Esophagus muscularis mucosa (tissue), 4 donors: ENCODE data around the gene AAK1. TPM values are rescaled to one million over a fixed set of nuclear protein-coding genes. Genes with fewer than 3 reads are reported as not detected.

ENCODE experiments used
- DNase-seq: peaks from one replicate; pipeline ENCODE4 v3.0.0-alpha.2; 2017; ENCODE audit errors: extremely low spot score
- H3K27ac ChIP-seq, 4 donors: fragments of 200-600 bp; sonication (generic); replicated peaks in 1 of 4; 1 replicate in 3 of 4; 2 replicates in 1 of 4; pipeline ENCODE4 v1.5.1; 2016 to 2019; ENCODE audit warnings: mild to moderate bottlenecking in 1 of 4
- H3K27me3 ChIP-seq, 4 donors: fragments of 200-600 bp; sonication (generic); one replicate each; pipeline versions ENCODE4 v1.5.1 to v1.6.0; 2016 to 2019
- H3K36me3 ChIP-seq, 4 donors: fragments of 200-600 bp; sonication (generic); one replicate each; pipeline ENCODE4 v1.5.1; 2016 to 2019
- H3K4me1 ChIP-seq, 4 donors: fragments of 200-600 bp; sonication (generic); one replicate each; pipeline ENCODE4 v1.5.1; 2016 to 2019
- H3K4me3 ChIP-seq, 4 donors: fragments of 200-600 bp; sonication (generic); 1 replicate in 2 of 4; 2 replicates in 2 of 4; pipeline ENCODE4 v1.5.1; 2016 to 2019; ENCODE audit warnings: mild to moderate bottlenecking in 4 of 4, moderate library complexity in 1 of 4
- H3K9me3 ChIP-seq, 4 donors: fragments of 200-600 bp; sonication (generic); 1 replicate in 3 of 4; 2 replicates in 1 of 4; pipeline ENCODE4 v1.5.1; 2016 to 2019
- CTCF ChIP-seq, 3 experiments: fragments of 200-600 bp in 2 of 3; fragments of 450-650 bp in 1 of 3; sonication (generic) in 2 of 3; IDR thresholded peaks; one replicate each; pipeline ENCODE4 v1.5.1; 2017 to 2019; ENCODE audit warnings: antibody characterized with exemption in 3 of 3, mild to moderate bottlenecking in 2 of 3, moderate library complexity in 1 of 3
- EP300 ChIP-seq: sonication (generic); formaldehyde crosslinking; IDR thresholded peaks from one replicate; pipeline ENCODE4 v1.6.1; 2017; ENCODE audit warnings: antibody characterized with exemption
- POLR2A ChIP-seq: fragments of 450-650 bp; IDR thresholded peaks from one replicate; pipeline ENCODE4 v1.6.1; 2017; ENCODE audit warnings: antibody characterized with exemption, moderate library complexity, mild to moderate bottlenecking, low read depth
- POLR2AphosphoS5 ChIP-seq, 2 donors: sonication (generic); formaldehyde crosslinking; IDR thresholded peaks; one replicate each; pipeline ENCODE4 v1.6.1; 2017; ENCODE audit warnings: antibody characterized with exemption in 2 of 2
- WGBS: methylation state at CpG from one replicate; pipeline ENCODE4 v1.1.5; 2018; 5-methylcytosine and 5-hydroxymethylcytosine counted together
- intact Hi-C: fragments of 100-400 bp; cut with DNase I; formaldehyde crosslinking; loops from one replicate; pipeline ENCODE4 v1.15.1; 2023
- total RNA-seq, 4 donors: library from RNA; depleted of rRNA; stranded (reverse); fragments of >200 nt; gene quantifications; one replicate each; pipeline versions ENCODE4 v1.1.0 to v1.2.1, GENCODE V29; 2016

AAK1 gene
- total RNA-seq, 4 donors from 2014 or later: 27.8 to 53.2 (median 41.9) TPM

- Histone ChIP-seq H3K27me3 (no peaks in the 10 kb centered on the region), H3K9me3 (no peaks in the 10 kb centered on the region), H3K4me3 (no peak overlapping the region), H3K36me3 (peaks cover 0 to 37% (median 25%) of the 10 kb centered on the region in 4 donors), H3K27ac (no peak overlapping the region), H3K4me1 (peaks cover 0 to 6% (median 0%) of the 10 kb centered on the region in 4 donors)
- no peak for TF ChIP-seq POLR2A
- TF ChIP-seq CTCF (IDR thresholded peaks at IDR 0.05): no peak
- WGBS: 78% methylated on average over 3 of the region's 3 CpGs
- DNase-seq: no peak
- intact Hi-C loops: no loop called here
These were observed 148.5 kb downstream of the AAK1 start for GRCh38 chr2:69495008-69495407.

GRCh38 chr2:69494126-69494525 lies 149.4 kb downstream of the AAK1 start:
- WGBS: 78% methylated on average over 3 of the region's 3 CpGs

GRCh38 chr2:69493268-69493667 lies 150.3 kb downstream of the AAK1 start:
- Histone ChIP-seq H3K36me3 (peaks cover 0 to 41% (median 15%) of the 10 kb centered on the region in 4 donors), H3K4me1 (peaks cover 0 to 5% (median 0%) of the 10 kb centered on the region in 4 donors), H3K9me3 (no peaks in the 10 kb centered on the region), H3K27me3 (no peaks in the 10 kb centered on the region), H3K27ac (no peak overlapping the region), H3K4me3 (no peak overlapping the region)
- TF ChIP-seq CTCF (IDR thresholded peaks at IDR 0.05) (no peak), EP300 (no peak), POLR2A (no peak), POLR2AphosphoS5 (IDR thresholded peaks at IDR 0.05) (no peak)
- no peak for DNase-seq
- 73% methylated on average over 6 of the region's 6 CpGs for WGBS
- intact Hi-C loops: no loop called here

More at GRCh38 chr2:69494126-69494525, 149.4 kb downstream of the AAK1 start:
- peaks cover 0 to 45% (median 23%) of the 10 kb centered on the region in 4 donors for H3K36me3 ChIP-seq
- no peaks in the 10 kb centered on the region for H3K27me3 ChIP-seq
- H3K27ac ChIP-seq: no peak overlapping the region
- TF ChIP-seq EP300: no peak
- no peak for TF ChIP-seq POLR2AphosphoS5 (IDR thresholded peaks at IDR 0.05)
- TF ChIP-seq POLR2A: no peak
- no peak for TF ChIP-seq CTCF (IDR thresholded peaks at IDR 0.05)
- intact Hi-C loops: no loop called here
- DNase-seq: no peak
- no peak overlapping the region for H3K4me3 ChIP-seq
- no peaks in the 10 kb centered on the region for H3K9me3 ChIP-seq
- peaks cover 0 to 5% (median 0%) of the 10 kb centered on the region in 4 donors for H3K4me1 ChIP-seq

- 90% methylated on average over 4 of the region's 4 CpGs for WGBS
- TF ChIP-seq POLR2AphosphoS5 (IDR thresholded peaks at IDR 0.05) (no peak), EP300 (no peak), CTCF (IDR thresholded peaks at IDR 0.05) (no peak), POLR2A (no peak)
- no peak overlapping the region for H3K4me3 ChIP-seq
- H3K9me3 ChIP-seq: no peaks in the 10 kb centered on the region
- H3K27ac ChIP-seq: no peak overlapping the region
- no peak for DNase-seq
- no peaks in the 10 kb centered on the region for H3K27me3 ChIP-seq
- intact Hi-C loops: no loop called here
- H3K36me3 ChIP-seq: peaks cover 0 to 44% (median 15%) of the 10 kb centered on the region in 4 donors
- H3K4me1 ChIP-seq: peaks cover 0 to 5% (median 0%) of the 10 kb centered on the region in 4 donors
These were observed 151.7 kb downstream of the AAK1 start for GRCh38 chr2:69491864-69492263.

GRCh38 chr2:69490486-69490885 lies 153.1 kb downstream of the AAK1 start:
- Histone ChIP-seq H3K9me3 (no peaks in the 10 kb centered on the region), H3K4me3 (no peak overlapping the region), H3K27me3 (no peaks in the 10 kb centered on the region), H3K27ac (no peak overlapping the region), H3K4me1 (peaks cover 0 to 1% (median 0%) of the 10 kb centered on the region in 4 donors), H3K36me3 (peaks cover 0 to 55% (median 21%) of the 10 kb centered on the region in 4 donors)
- WGBS: 94% methylated on average over 1 of the region's 1 CpG
- intact Hi-C loops: no loop called here
- TF ChIP-seq POLR2AphosphoS5 (IDR thresholded peaks at IDR 0.05) (no peak), CTCF (IDR thresholded peaks at IDR 0.05) (no peak)
- DNase-seq: no peak
